GM21390 (cell line): ENCODE data around the gene NOS1AP.

Experiments
- ATAC-seq: cut with Tn5 transposase; IDR thresholded peaks from one replicate; pipeline ENCODE4 v1.9.1; 2021; ENCODE audit not compliant: unreplicated experiment

NOS1AP gene

DNA sequence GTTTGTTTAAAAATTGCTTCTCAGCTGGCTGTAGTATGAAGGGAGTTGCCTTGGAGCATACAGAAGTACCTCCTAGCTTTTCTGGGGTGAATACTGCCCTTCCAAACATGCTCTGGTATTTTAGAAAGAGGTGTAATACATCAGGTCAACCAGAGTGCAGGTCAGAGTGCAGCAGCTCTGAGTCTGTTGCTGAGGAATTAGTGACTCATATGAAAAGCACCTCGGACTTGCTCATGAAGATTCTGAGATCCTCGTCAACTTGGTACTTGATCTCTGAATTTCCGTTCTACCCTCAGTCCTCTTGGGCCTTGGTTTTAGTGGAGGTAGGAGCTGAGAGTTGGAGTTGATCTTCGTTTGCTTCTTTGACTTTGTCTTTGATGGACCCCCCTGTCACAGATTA is 67.3 kb downstream of the NOS1AP start:
- ATAC-seq: no peak

DNA sequence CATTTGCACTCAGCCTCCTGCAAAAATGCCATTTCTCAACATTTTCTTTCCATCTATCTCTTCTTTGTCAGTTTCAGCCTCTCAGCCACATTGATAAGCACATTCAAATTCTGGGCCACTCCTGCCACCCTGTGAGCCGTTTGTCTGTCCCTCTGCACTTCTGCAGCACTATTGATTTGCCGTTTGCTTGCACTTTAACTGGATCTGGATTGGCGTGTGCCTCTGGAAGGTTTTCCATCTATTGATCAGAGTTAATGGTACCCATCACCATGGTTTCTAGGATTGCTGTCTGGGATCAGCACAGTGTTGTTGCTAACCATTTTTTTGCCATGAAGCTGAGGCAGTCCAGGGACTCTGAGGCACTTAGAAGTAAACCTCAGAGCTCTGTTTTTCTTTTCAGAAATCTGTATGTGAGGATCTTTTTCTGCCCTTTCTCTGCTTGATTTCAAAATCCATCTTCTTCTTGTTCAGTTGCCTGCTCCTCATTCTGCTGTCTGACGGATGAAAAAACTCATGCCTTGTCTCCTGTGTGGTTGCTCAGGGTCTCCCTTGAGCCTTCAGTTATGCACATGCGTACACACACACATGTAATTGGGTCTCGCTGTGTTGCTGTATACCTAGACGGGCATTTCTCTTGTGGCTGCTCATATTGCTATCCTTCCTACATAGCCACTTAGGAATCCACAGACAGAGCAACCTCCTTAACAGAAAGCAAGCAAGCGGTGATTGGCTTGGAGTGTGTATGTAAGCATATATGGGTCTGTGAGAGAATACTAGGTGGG is 67.9 kb downstream of the NOS1AP start:
- ATAC-seq: no peak

DNA sequence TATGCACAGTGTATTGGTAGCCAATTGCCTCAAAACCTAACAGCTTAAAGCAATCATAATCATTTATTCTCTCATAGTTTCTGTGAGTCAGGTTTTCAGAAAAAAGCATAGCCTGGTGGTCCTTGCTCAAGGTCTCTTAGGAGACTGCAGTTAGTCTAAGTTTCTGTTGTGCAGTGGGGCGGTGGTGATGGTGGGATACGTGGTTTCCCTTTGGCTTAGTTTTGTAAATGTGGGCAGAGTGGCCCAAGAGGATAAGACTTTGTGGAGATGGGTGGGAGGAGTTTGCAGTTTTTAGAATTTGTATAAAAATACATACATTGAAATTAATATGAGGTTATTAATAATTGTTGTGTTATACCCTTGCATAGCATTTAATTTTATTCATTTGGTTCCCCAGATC is 68.6 kb downstream of the NOS1AP start:
- ATAC-seq: no peak

DNA sequence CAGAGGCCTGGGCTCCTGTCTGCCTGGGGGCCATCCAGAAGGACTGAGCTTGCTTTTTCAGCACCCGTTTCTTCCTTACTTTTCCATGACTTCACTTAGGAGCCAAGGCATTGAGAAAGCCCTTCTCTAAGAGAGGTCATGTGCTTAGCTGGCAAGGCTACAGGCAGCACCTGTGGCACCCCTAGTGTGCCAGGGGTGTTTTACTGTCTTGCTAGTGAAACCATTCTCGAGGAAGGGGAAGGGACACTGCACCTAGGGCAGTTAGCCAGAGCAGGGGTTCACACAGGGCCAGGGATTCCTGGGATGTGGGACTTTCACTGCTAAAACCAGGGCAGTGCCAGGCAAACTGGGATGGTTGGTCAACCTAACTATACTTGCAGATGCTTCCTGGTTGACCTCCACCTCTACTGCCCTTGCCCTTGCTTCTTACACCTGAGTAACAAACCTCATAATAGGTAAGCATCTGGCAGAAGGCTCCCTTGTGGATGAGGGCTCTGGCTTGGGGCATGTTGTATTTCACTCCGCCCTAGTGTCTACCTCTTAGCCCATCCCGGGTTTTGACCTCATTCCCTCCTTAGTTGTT is 69.2 kb downstream of the NOS1AP start:
- no peak for ATAC-seq

DNA sequence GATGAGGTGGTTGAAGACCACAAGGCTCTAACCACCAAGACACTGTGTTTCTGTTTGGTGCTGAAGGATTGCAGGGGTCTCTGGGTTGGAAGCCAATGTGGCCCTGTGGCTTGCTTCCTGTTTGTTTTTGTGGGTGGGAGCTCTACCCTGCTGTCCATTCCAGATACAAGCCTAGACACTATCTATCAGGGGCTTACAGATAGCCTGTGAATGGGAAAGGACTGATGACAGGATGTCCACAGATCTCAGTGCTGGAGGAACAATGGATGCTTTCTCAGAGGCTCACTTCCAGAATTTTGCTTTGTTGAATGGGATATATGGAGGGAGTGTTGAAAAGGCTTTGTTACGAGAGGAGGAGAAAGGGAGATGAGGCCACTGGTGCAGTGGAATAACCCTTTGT is 69.7 kb downstream of the NOS1AP start:
- no peak for ATAC-seq

DNA sequence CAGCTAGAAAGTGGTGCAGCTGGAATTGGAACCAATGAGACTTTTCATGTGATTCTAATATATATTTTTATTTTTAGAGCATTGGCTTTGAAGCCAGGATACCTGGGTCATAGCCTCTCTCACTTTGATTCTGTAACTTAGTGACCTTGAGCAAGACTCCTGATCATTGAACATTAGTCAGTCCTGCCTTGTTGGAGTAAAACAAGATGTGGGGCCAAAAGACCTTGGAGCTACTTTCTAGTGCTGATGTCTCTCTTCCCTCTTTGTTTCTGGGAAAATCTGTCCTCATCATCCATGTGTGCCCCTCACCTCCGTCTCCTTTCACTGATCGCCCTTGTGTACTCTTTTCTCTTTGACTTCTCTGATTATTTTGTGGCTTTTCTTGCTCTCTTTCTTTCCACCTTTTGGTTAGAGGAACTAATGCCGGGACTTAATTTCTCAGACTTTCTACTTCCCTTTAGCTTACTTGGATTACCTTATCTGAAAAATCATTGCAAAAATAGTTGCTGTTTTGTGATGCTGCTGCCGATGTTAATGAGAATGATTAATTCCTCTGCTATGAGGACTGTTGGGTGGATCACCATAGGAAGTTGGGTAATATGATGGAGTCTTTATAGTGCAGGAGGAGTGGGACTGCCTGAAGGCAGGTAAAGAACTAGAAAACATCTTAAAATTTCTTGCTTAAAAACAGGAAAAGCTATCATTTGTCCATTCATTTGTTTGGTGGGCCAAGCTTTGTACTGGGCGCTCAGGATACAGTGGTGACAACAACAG is 72.0 kb downstream of the NOS1AP start:
- ATAC-seq: no peak

DNA sequence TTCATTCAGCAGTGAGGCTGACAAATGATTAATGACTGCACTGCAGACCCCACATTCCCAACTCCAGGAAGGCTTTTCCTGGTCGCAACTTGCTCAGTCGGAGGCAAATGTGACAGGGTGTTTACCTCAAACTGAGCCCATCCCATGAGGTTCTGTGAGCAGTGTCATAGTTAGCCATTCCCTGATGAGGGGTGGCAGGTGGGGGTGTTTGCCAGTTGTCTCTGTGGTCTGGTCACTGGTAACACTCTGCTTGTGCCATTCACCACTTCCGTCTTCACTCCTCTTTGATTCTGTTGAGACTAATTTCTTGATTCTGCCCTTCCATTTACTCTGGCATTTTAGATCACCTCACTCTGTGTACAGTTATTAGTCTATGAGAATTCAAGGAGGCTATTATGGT is 73.5 kb downstream of the NOS1AP start:
- ATAC-seq: no peak

DNA sequence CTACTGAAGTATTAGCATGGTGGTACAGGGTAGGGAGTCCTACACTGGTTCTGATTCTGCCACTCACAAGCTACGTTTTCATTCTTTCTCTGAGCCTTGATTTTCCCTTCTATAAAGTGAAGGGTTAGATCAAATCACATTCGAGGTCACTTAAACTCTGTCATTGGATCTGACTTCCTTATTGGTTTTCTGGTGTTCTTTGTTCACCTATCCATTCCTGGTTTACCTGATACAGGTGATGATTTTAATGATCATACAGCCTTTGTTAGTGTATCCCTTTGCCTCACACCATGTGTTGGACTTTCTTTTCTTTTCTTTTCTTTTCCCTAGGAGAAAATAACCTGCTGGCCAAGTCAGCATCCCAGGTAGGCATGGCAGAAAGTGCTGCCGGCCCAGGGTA is 74.8 kb downstream of the NOS1AP start:
- no peak for ATAC-seq

DNA sequence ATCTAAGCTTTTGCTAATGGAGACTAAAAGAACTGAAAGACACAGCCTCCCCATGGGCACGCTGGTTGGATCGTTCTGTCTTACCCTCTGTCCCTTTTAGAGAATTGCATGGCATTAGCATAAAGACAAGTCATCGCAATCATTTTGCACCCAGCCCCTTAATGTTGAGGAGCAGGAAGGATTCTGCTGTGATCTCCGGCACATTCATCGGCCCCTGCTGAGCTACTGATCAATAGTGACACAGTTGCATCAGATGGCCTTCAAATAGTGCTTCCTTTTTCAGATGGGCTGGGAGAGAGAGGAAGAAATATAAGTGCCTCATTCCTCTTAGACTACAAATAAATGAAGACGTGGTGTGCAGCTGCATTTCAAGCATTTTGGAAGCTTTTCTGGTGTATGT is 75.4 kb downstream of the NOS1AP start:
- ATAC-seq: no peak

DNA sequence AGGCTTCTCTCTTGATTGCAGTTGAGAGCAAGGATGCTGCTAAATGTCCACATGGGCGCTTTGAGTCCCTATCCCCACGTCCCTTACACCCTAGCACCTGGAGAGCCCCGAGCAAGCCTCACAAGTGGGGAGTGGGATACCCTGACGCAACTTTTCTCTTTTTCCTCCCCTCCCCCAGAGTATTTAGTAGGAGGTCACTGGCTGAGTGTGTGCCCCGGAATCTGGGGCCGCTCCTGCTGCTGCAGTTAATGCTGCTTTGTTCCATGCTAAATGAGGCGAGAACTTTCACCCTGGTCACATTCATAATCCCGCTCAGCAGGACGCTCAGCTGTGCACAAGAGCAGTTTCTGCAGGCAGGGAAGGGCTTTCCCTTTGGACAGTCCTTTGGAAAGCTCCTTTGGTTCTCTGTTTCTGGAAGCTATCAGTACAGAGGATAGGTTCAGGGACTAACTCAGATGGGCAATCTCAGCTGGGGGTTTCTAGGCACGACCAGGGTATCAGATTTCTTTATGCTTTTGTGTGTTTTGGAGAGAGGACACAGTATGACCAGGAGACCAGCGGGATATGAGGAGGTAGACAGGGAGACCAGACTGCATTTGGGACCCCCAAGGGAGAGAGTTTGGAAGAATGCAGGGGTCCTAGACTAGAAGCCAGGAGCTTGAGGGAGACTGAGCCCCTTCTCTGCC is 75.9 kb downstream of the NOS1AP start:
- no peak for ATAC-seq

DNA sequence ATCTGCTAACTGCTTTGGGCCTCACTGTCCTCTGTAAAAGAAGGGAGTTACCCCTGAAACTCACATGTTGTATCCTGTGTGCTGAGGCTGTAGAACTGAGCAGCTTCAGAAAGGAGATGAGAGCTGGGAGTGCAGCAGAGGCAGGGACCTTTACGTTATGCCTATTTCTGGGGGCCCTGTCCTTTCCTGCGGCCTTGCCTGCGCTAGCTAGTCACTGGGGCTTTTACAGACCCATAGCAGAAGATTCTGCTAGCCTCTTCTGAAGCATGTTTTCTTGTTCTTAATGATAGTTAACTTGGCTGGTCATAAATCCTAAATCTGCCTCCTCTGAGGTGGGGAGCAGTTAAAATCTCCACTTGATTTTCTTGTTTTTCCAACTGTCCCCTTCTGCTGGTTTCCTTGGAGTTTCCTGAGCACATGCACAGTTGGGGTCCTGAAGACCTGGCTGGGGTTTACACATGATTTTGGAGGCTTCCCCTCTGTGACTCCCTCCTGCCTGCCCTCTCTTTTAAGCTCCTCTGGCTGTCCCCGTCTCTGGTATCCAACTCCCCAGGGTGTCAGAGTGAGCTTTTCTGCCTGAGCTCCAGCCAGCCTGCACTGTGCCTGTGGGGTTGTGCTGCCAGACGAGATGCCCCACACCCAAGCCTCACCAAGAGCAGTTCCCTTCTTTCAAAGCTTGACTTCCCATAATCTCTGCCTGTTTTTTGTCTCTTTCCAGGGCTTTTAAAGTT is 76.6 kb downstream of the NOS1AP start:
- ATAC-seq: no peak

DNA sequence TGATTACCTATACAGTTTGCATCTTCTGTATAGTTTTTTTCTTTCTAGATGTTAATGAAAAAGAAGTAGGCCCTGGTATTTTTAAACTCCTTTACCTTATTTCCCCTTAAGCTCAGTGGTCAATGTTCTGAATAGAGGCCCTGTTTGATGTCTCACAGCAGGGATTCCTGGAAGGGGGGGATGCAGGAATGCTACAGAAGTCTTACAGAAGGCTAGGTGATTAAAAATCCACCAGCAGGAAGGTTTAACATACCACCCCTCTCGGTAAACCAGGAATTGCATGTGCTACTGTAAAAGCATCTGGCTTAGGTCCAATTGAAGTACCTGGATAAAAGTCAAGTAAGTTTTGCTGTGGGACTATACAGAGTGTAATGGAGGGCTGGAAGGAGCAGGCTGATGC is 78.3 kb downstream of the NOS1AP start:
- ATAC-seq: no peak

DNA sequence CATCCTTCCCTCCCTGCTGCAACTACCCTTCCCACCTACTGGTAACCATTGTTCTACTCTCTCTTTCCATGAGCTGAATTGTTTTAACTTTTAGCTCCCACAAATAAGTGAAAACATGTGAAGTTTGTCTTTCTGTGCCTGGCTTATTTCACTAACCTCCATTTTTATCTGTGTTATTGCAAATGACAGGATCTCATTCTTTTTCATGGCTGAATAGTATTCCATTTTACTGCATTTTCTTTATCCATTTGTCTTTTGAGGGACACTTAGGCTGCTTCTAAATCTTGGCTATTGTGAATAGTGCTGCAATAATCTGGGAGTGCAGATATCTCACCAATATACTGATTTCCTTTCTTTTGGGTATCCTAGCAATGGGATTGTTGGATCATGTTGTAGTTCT is 80.6 kb downstream of the NOS1AP start:
- no peak for ATAC-seq

DNA sequence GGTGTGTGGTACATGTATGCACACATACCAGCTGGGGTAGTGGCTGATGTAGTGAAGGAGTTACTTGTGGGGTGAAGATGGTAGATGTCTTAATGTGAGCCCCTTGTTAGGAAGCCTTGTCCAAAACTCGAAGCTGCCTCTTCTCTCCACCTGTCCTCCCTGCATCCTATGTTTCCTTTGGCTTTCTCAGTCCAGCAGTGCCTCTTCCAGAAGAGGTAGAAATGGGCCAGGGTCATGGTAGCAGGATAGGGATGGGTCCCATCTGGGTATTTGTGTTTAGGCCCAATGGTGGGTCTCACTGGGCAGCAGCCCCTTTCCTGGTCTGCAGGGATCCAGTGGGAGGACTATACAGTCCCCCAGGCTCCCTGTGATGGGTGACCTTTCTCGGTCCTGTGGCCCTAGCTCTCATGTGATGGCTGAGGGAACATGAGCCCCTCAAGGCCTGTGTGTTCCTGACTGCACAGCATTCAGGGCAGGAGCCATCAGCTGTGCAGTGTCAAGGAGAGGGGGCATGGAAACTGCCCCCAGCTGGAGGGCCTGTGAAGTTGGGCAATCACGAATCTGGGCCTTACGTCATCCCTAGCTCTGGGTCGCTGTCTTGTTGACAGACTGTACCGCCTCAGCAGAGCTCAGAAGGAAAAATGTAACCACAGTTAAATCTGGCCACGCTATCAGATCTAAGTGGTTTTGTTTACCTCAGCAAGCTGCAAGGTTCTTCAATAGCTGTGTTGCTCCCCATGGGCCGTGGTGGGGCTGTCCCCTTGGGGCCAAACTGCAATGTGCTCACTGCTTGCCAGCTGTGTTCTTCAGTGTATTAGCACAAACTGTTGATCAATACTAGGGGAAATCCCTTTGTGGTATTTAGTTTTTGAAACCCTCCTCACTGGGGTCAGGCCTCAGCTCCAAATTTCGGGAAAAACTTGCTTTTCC is 82.7 kb downstream of the NOS1AP start:
- ATAC-seq: no peak

DNA sequence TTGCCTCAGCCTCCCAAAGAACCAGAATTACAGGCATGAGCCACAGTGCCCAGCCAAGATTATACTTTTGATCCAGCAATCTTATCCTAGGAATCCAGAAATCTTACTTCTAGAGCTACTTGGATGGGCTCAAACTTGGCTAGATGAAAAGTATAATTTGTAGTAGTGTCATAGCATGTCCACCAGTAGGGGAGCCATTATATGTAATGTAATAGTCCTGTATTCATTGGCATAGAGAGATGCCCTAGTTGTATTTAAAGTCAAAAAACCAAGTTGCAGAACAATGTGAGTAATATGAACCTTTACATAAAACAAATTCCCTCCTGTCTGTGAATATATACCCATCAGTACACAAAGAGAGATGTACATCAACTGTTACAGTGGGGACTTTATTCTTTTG is 83.9 kb downstream of the NOS1AP start:
- no peak for ATAC-seq

DNA sequence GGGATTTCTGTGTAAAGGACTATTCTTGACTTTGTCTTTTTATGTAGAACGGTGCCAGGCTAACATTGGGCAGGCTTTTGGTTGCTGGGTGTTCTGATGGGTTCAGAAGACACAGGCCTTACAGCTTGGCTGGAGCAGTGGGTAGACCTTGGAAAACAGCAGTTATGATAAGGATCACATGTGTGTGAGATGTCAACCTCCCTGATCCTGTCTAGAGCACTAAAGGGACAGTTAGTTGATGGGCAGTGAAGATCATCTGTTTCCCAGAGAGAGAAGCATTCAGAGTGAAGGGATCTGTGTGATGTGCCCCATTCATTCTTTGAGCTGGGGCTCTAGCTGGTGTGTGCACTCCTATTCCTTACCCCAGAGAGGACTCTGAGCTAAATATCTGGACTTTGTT is 88.0 kb downstream of the NOS1AP start:
- no peak for ATAC-seq

DNA sequence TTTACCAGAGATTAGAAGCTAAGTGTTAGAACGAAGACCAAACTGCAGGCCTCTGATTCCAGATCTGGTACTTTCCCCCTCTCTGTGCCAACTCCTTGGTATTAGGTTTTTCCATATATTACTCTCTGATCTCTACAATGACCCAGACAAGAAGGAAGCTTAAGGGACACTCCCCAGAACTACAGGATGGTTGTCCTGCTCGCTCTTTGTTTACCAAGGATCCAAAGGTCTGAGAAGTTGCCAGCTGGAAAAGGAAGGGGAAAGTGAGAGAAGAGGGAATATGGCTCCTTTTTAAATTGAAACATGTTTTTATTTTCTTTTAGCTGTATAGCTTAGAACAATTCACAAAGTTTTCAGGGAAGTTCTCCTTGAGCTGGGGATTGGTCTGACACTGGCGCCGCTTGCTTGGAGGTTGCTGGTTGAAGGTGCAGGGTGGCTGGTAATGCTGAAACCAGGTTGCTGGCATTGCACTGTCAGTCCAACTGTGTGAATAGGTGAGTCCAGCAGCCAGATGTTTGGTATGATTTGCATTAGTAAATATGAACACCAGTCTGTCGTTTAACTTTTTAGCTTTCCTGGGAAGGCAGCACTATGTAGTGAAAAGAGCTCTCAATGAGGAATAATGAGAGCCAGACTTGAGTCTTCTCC is 89.3 kb downstream of the NOS1AP start:
- ATAC-seq: no peak

DNA sequence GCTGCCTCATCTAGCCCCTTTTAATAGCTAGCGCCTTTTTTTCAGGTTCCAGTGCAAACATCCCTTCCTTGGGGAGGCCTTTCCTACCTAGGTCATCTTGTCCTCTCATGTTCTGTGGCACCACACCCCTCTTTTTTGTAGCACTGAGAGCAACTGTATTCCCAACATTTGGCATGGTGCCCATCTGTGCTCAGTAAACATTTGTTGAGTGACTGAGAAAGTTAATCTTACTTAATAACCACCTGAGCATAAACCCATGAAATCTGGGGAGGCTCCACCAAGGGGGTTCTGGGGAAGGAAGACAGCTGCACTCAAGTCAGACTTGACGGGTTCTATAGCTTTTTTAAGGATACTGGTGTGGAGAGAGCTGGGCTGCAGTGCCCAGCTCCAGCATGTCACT is 90.0 kb downstream of the NOS1AP start:
- ATAC-seq: no peak

DNA sequence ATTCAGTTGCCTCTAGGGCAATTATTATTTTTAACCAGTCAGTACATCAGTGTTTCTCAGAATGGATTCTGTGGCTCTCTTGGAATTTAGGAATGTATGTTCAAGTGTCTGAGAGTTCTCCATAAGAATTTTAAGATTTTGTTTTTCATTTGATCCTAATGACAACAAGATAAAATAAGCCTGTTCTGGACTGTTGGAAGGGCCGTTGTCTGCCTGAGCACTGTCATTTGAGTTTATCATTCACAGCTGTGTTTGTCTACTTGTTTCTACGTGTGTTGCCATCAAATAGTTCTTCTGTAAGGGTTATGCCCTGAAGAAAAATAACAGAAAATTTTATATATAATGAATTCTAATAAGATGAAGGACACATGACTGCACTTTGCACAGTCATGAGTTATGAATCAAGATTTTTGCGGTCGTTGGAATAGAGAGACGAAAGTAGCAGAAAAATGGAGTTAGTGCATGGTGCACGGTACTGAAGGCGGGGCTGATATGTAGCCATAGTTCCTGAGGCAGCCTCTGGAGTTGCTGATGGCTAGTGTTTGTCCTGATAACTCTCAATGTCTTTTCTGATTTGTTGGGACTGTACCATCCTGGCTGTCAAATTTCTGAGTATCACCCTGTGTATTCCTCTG is 92.5 kb downstream of the NOS1AP start:
- no peak for ATAC-seq
